Nephron progenitor cell (in vitro differentiated cells): ENCODE measurements around the gene PMAIP1.

ENCODE experiments used
- DNase-seq: peaks from one replicate; pipeline ENCODE4 v3.0.0; 2021
- H3K27ac Mint-ChIP-seq: 2 replicates; pipeline ENCODE4 v1.8.0; 2021; ENCODE audit warnings: mild to moderate bottlenecking, moderate library complexity, mixed read lengths
- H3K27me3 Mint-ChIP-seq: 2 replicates; pipeline ENCODE4 v1.8.0; 2021; ENCODE audit warnings: mild to moderate bottlenecking, low read depth, mixed read lengths; ENCODE audit not compliant: poor library complexity
- H3K36me3 Mint-ChIP-seq: 2 replicates; pipeline ENCODE4 v1.8.0; 2021; ENCODE audit warnings: low read depth, mixed read lengths
- H3K4me1 Mint-ChIP-seq: 2 replicates; pipeline ENCODE4 v1.8.0; 2021; ENCODE audit warnings: mixed read lengths
- H3K4me3 Mint-ChIP-seq: 2 replicates; pipeline ENCODE4 v1.8.0; 2021; ENCODE audit warnings: mild to moderate bottlenecking, moderate library complexity, mixed read lengths
- H3K9me3 Mint-ChIP-seq: 2 replicates; pipeline ENCODE4 v1.8.0; 2021; ENCODE audit warnings: mild to moderate bottlenecking, moderate library complexity, mixed read lengths
- CTCF ChIP-seq: fragments of 200-600 bp; sonication (generic); IDR thresholded peaks from 2 replicates; pipeline ENCODE4 v1.5.0; 2021; ENCODE audit warnings: antibody characterized with exemption

PMAIP1 gene

DNA sequence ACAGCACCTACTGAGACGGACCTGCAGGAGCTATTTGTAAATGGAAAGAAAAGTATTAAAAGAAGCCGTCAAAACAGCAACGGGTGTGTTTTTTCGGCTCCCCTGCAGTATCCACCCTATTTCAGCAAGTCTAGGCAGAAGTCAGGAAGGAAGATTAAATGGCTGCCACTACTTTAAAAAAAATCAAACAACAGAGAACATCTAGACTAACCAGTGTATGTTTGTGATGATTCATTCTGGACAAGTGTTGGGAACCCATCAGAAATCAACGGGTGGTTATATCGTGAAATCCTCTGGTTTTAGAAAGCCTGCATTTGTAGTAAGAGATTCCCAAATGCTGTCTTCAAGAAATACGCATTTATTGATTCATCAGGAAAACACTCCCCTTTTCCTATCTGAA, 9.0 kb downstream of the PMAIP1 start:
- Mint-ChIP-seq H3K36me3 (no peaks in the 10 kb centered on the region), H3K9me3 (peaks cover 4% of the 10 kb centered on the region), H3K27me3 (peaks cover 38% of the 10 kb centered on the region), H3K4me3 (no peak overlapping the region), H3K4me1 (peaks cover 23% of the 10 kb centered on the region), H3K27ac (no peak overlapping the region)
- no peak for DNase-seq
- TF ChIP-seq CTCF = no peak

DNA sequence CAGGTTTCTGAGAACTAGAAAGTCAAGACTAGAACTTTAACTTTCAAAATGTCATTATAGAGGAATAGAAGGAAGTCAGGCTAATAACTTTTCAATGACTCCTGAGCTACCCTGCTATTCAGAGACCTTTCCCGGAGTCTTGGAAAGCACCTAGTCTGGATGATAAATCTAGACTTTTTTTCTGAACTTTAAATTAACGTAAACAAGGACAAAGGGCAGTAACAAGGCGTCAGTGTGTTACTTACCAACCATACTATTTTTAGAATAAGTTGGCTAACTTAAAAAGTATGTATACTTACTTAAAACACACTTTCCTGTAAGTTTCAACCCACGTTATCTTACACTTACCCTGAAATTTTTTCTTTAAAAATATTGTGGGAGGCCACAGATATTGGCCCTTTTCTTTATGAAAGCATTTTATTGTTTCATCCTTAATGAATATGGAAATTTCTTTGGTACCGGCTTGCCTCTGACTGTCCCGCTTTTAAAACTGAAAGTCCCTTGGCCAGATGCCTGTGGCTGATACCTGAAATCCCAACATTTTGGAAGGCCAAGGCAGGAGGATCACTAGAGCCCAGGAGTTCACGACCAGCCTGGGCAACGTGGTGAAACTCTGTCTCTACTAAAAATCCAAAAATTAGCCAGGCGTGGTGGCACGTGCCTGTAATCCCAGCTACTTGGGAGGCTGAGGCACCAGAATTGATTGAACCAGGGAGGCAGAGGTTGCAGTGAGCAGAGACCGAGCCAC, 9.7 kb downstream of the PMAIP1 start:
- Mint-ChIP-seq H3K9me3 (peaks cover 4% of the 10 kb centered on the region), H3K27ac (no peak overlapping the region), H3K4me1 (peaks cover 18% of the 10 kb centered on the region), H3K27me3 (peaks cover 38% of the 10 kb centered on the region), H3K36me3 (no peaks in the 10 kb centered on the region), H3K4me3 (no peak overlapping the region)
- no peak for DNase-seq
- no peak for TF ChIP-seq CTCF

DNA sequence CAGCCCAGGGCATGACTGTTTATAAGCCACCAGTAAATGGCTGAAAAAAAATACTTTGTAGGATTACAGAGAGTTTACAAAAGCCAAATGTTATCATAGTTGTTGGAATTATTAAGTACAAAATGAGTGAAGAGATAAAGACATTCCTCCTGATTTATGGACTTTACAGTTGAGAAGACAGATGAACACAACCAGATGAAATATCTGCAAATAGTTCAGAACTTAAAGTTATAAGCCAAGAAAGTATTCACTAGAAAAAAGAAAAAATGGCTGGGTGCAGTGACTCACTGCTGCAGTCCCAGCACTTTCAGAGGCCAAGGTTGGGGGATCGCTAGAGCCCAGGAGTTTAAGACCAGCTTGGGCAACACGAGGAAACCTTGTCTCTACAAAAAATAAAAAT, 11.2 kb downstream of the PMAIP1 start:
- no peak for TF ChIP-seq CTCF
- no peak for DNase-seq
- peaks cover 5% of the 10 kb centered on the region for H3K4me1 Mint-ChIP-seq

GRCh38 chr18:59911600-59911999, 11.8 kb downstream of the PMAIP1 start:
- H3K9me3 Mint-ChIP-seq = peaks cover 4% of the 10 kb centered on the region
- H3K36me3 Mint-ChIP-seq = no peaks in the 10 kb centered on the region
- peaks cover 30% of the 10 kb centered on the region for H3K27me3 Mint-ChIP-seq
- peaks cover 5% of the 10 kb centered on the region for H3K4me1 Mint-ChIP-seq
- DNase-seq = no peak
- no peak for TF ChIP-seq CTCF
- H3K27ac Mint-ChIP-seq = no peak overlapping the region
- no peak overlapping the region for H3K4me3 Mint-ChIP-seq

More for the DNA sequence above, 11.2 kb downstream of the PMAIP1 start:
- H3K36me3 Mint-ChIP-seq = no peaks in the 10 kb centered on the region
- no peak overlapping the region for H3K27ac Mint-ChIP-seq
- no peak overlapping the region for H3K4me3 Mint-ChIP-seq
- H3K9me3 Mint-ChIP-seq = peaks cover 4% of the 10 kb centered on the region
- H3K27me3 Mint-ChIP-seq = peaks cover 34% of the 10 kb centered on the region

- H3K9me3 Mint-ChIP-seq = peaks cover 4% of the 10 kb centered on the region
- no peak for DNase-seq
- peaks cover 5% of the 10 kb centered on the region for H3K4me1 Mint-ChIP-seq
- peaks cover 25% of the 10 kb centered on the region for H3K27me3 Mint-ChIP-seq
- H3K4me3 Mint-ChIP-seq = no peak overlapping the region
- no peaks in the 10 kb centered on the region for H3K36me3 Mint-ChIP-seq
- no peak overlapping the region for H3K27ac Mint-ChIP-seq
- no peak for TF ChIP-seq CTCF
Observed at GRCh38 chr18:59912007-59912550, 12.3 kb downstream of the PMAIP1 start.

GRCh38 chr18:59915606-59916005, 15.8 kb downstream of the PMAIP1 start:
- Mint-ChIP-seq H3K9me3 (peaks cover 4% of the 10 kb centered on the region), H3K27me3 (peaks cover 5% of the 10 kb centered on the region), H3K4me3 (no peak overlapping the region), H3K36me3 (no peaks in the 10 kb centered on the region), H3K4me1 (peaks cover 22% of the 10 kb centered on the region), H3K27ac (no peak overlapping the region)
- no peak for DNase-seq
- no peak for TF ChIP-seq CTCF
